ENCODE results near the gene TEFM. TPM values are rescaled to one million over a fixed set of nuclear protein-coding genes. Genes with fewer than 3 reads are reported as not detected.

Gene TEFM
- total RNA-seq, 1 experiment from 2014 or later = 11.7 TPM

DNA sequence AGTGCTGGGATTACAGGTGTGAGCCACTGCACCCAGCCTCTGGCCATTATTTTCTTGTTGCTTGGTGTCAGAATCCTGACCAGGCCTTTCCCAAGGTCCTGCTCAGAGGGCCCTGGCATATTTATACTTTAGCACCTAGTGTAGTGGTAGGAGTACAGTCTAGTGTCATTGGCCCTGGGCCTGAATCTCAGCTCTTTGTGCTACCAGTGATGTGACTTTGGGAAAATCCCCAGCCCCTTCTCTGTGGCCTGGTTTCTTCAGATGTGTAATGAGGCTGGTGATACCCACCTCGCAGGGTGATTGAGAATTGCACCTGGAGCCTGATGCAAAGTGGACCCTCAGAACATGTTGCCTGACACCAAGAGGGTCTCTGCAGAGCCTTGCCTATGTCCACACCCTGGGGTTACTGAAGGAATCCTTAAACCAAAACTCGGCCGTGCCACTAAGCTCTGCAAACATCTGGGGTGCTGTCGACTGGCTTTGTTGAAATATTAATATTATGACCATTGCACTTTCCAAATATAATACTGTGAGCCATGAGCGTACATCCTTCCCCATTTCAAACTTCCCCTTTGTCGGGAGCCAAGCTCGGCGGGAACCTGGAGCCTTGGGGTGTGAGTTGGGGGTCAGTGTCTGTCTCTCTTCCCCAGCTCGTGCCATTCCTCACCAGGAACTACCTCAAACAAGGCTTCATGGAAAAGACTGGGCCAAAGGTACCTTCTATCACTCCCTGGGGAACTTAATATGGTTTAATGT, 46.8 kb upstream of the TEFM start:
- TF ChIP-seq, protein P1, sequence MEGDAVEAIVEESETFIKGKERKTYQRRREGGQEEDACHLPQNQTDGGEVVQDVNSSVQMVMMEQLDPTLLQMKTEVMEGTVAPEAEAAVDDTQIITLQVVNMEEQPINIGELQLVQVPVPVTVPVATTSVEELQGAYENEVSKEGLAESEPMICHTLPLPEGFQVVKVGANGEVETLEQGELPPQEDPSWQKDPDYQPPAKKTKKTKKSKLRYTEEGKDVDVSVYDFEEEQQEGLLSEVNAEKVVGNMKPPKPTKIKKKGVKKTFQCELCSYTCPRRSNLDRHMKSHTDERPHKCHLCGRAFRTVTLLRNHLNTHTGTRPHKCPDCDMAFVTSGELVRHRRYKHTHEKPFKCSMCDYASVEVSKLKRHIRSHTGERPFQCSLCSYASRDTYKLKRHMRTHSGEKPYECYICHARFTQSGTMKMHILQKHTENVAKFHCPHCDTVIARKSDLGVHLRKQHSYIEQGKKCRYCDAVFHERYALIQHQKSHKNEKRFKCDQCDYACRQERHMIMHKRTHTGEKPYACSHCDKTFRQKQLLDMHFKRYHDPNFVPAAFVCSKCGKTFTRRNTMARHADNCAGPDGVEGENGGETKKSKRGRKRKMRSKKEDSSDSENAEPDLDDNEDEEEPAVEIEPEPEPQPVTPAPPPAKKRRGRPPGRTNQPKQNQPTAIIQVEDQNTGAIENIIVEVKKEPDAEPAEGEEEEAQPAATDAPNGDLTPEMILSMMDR (conservative IDR thresholded peaks at IDR 0.05) = no peak
- H3K36me3 Mint-ChIP-seq (ENCODE audit: insufficient read depth in 1 of 3, low read depth in 3 of 3) = no peaks in the 10 kb centered on the region
- no peak overlapping the region for H2AFZ ChIP-seq (ENCODE audit: low read length)
- H3K23me2 ChIP-seq (ENCODE audit: insufficient read length, low read depth, low read length, poor library complexity, severe bottlenecking) = no peaks in the 10 kb centered on the region
- H3K4me1 ChIP-seq (ENCODE audit: insufficient read depth, low read length) = no peaks in the 10 kb centered on the region
- no CpG with 5 or more reads among the region's 9 CpGs for WGBS (ENCODE audit: extremely low coverage, insufficient read length, low lambda C conversion rate)
- no peak overlapping the region for H2BK5ac ChIP-seq (ENCODE audit: insufficient read length, low read length)
- no peak overlapping the region for H3K14ac ChIP-seq (ENCODE audit: insufficient read depth, low read length)
- H3K9ac ChIP-seq (ENCODE audit: extremely low read depth, insufficient read length, low read length) = no peak overlapping the region
- no peaks in the 10 kb centered on the region for H3K79me1 ChIP-seq (ENCODE audit: insufficient read depth, low read depth, low read length, poor library complexity, severe bottlenecking)
- H2BK12ac ChIP-seq (ENCODE audit: insufficient read length, low read depth, low read length) = no peak overlapping the region
- DNase-seq = no peak
- H3K27ac ChIP-seq (ENCODE audit: insufficient read length, low read depth, low read length) = no peak overlapping the region
- no peak overlapping the region for H4K8ac ChIP-seq (replicated peaks; ENCODE audit: insufficient read length, low read depth, low read length)
- H3K9me3 ChIP-seq (ENCODE audit: control insufficient read depth, low read depth, low read length) = no peaks in the 10 kb centered on the region
- no peaks in the 10 kb centered on the region; the same call in 1 of the 2 replicates for H3K27me3 Mint-ChIP-seq (ENCODE audit: low read depth)
- H2BK120ac ChIP-seq (ENCODE audit: low read depth, low read length, poor library complexity, severe bottlenecking) = no peak overlapping the region
- H4K20me1 ChIP-seq (ENCODE audit: control insufficient read depth, insufficient read depth, insufficient read length) = no peaks in the 10 kb centered on the region
- no peak overlapping the region for H4K91ac ChIP-seq (ENCODE audit: insufficient read length, low read depth, low read length)
- H4K5ac ChIP-seq (ENCODE audit: insufficient read length, low read depth, low read length) = no peak overlapping the region
- no peak overlapping the region for H3T11ph ChIP-seq (ENCODE audit: low read length)
- no peak overlapping the region for H2AK5ac ChIP-seq (ENCODE audit: insufficient read length, low read length)
- H2BK15ac ChIP-seq (ENCODE audit: low read depth, low read length) = no peak overlapping the region
- H3K4me1 Mint-ChIP-seq = peaks cover 8 to 10% of the 10 kb centered on the region in 2 experiments
- H3K9me3 Mint-ChIP-seq = no peaks in the 10 kb centered on the region
- H2BK20ac ChIP-seq (ENCODE audit: low read depth, low read length, poor library complexity, severe bottlenecking) = no peak overlapping the region
- no peak overlapping the region for H3K56ac ChIP-seq (ENCODE audit: insufficient read length, low read depth, low read length)
- no peaks in the 10 kb centered on the region for H3K27me3 ChIP-seq (ENCODE audit: insufficient read depth, low read length)
- no peak overlapping the region for H3K23ac ChIP-seq (ENCODE audit: insufficient read length, low read depth, low read length)
- no peak overlapping the region for H3K4ac ChIP-seq (ENCODE audit: low read depth, low read length)
- no peaks in the 10 kb centered on the region for H3K79me2 ChIP-seq (ENCODE audit: insufficient read depth, low read length)
- no peak overlapping the region for H3K27ac Mint-ChIP-seq
- H3K18ac ChIP-seq (ENCODE audit: insufficient read length, low read depth, low read length) = no peak overlapping the region
- no peak overlapping the region for H3K4me3 Mint-ChIP-seq
- H3K4me2 ChIP-seq (ENCODE audit: insufficient read depth, insufficient read length, low read length) = no peak overlapping the region

All from H9 (cell line).